Measurements from ENCODE around the gene UBA52.

The UBA52 gene

DNA sequence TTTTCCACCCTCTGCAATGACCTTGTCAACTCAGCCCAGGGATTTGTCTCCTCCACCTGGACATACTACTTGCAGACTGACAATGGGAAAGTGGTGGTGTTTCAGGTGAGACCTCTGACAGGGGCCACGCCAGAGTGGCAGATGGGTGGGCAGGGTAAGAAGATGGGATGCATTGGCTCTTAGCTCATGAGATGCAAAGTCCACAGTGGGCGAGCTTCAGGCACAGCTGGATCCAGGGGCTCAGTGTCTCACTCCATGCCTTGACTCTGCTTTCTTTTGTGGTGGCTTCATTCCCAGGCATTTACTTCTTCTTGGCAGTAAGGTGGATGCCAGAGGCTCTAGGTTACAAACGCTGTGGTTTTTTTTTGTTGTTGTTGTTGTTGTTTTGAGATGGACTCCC is 44.4 kb downstream of the UBA52 start:
- Mint-ChIP-seq H3K4me1 (ENCODE audit: low read depth) (peaks cover 15% of the 10 kb centered on the region), H3K27ac (no peak overlapping the region), H3K36me3 (ENCODE audit: low read depth) (no peaks in the 10 kb centered on the region), H3K4me3 (no peak overlapping the region), H3K27me3 (peaks cover 59% of the 10 kb centered on the region), H3K9me3 (no peaks in the 10 kb centered on the region)
- no peak for DNase-seq

DNA sequence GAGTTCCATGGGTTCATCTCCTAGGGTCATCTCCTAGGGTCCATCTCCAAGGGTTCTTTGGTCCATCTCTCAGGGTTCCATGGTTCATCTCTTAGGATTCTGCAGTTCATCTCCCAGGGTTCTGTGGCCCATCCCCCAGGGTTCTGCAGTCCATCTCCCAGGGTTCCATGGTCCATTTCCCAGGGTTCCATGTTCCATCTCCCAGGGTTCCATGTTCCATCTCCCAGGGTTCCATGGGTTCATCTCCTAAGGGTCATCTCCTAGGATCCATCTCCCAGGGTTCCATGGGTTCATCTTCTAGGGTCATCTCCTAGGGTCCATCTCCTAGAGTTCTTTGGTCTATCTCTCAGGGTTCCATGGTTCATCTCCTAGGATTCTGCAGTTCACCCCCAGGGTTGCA is 45.9 kb downstream of the UBA52 start:
- no peaks in the 10 kb centered on the region for H3K9me3 Mint-ChIP-seq
- no peak for DNase-seq
- H3K4me1 Mint-ChIP-seq (ENCODE audit: low read depth) = peaks cover 4% of the 10 kb centered on the region
- peaks cover 47% of the 10 kb centered on the region for H3K27me3 Mint-ChIP-seq
- H3K36me3 Mint-ChIP-seq (ENCODE audit: low read depth) = no peaks in the 10 kb centered on the region
- H3K27ac Mint-ChIP-seq = no peak overlapping the region
- H3K4me3 Mint-ChIP-seq = no peak overlapping the region

DNA sequence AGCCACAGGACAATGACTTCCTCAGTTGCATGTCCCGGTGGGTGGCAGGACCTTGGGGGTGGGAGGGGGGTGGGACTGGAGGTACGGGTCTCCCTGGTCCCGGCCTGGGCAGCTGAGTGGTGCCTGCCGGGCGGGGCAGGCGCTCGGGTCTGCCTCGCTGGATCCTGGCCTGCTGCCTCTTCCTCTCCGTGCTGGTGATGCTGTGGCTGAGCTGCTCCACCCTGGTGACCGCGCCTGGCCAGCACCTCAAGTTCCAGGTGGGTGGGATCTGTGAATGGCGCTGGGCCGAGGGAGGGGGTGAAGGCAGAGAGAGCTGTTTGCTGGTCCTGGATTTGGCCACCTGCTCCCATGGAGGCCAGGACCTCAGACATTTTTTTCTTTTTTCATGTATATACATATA is 46.6 kb downstream of the UBA52 start:
- peaks cover 44% of the 10 kb centered on the region for H3K27me3 Mint-ChIP-seq

DNA sequence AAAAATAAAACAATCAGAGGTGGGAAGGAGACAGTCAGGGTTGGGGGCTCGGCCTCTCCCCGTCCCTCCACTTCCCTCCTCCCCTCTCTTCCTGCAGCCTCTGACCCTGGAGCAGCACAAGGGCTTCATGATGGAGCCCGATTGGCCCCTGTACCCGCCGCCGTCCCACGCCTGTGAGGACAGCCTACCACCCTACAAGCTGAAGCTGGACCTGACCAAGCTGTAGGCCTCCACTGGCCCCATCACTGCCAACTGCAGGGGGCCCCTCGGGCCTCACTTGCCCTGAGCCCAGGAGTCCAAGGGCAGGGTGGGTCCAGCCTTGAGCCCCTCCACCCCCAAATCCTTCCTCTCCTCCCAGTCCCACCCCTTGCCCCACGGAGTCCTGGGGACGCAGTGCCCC is 48.7 kb downstream of the UBA52 start:
- H3K4me1 Mint-ChIP-seq (ENCODE audit: low read depth) = no peaks in the 10 kb centered on the region

More for the DNA sequence above, 46.6 kb downstream of the UBA52 start:
- Mint-ChIP-seq H3K4me3 (no peak overlapping the region), H3K36me3 (ENCODE audit: low read depth) (no peaks in the 10 kb centered on the region), H3K4me1 (ENCODE audit: low read depth) (peaks cover 3% of the 10 kb centered on the region), H3K27ac (no peak overlapping the region), H3K9me3 (no peaks in the 10 kb centered on the region)
- no peak for DNase-seq

DNA sequence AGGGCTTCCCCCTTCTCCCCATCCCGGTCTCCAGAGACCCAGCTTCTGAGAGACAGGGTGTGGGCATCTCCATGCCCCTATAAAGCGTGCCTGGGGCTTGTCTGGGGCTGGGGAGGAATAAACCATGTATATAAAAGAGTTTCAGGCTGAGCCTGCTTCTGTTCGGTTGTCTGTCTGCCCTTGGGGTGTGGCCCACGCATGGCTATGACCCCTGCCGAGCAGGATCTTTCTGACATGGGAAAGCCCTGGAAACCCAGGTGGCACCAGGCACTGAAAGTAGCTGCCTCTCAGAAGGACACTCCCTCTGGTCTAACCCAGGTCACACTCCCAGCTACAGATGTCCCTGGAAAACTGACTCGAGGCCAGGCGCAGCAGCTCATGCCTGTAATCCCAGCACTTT is 49.2 kb downstream of the UBA52 start:
- H3K36me3 Mint-ChIP-seq (ENCODE audit: low read depth) = no peaks in the 10 kb centered on the region
- no peak for DNase-seq
- H3K4me3 Mint-ChIP-seq = no peak overlapping the region
- no peaks in the 10 kb centered on the region for H3K9me3 Mint-ChIP-seq
- peaks cover 19% of the 10 kb centered on the region for H3K27me3 Mint-ChIP-seq
- H3K27ac Mint-ChIP-seq = no peak overlapping the region
- H3K4me1 Mint-ChIP-seq (ENCODE audit: low read depth) = no peaks in the 10 kb centered on the region

More for the DNA sequence above, 48.7 kb downstream of the UBA52 start:
- DNase-seq = no peak
- H3K9me3 Mint-ChIP-seq = no peaks in the 10 kb centered on the region
- no peak overlapping the region for H3K27ac Mint-ChIP-seq
- no peak overlapping the region for H3K4me3 Mint-ChIP-seq
- H3K27me3 Mint-ChIP-seq = peaks cover 24% of the 10 kb centered on the region
- H3K36me3 Mint-ChIP-seq (ENCODE audit: low read depth) = no peaks in the 10 kb centered on the region

DNA sequence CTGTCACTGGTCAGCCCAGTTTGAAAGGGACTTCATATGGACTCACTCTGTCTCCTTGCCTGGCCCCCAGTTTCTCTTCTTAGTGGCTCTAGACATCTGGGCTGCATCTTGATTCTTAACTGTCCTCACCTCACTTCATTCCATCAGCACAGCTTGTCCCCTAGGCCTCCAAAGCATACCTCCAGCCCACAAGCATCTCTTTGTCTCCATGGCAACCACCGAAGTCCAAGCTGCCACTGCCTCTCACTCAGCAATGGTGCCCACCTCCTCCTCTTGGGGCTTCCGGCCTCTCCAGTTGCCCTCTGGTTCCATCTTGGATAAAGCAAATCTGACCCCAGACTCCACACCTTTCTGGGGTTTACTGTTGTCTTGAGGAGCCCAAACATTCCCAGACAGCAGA is 55.2 kb downstream of the UBA52 start:
- Mint-ChIP-seq H3K27me3 (no peaks in the 10 kb centered on the region), H3K9me3 (no peaks in the 10 kb centered on the region), H3K36me3 (ENCODE audit: low read depth) (no peaks in the 10 kb centered on the region), H3K4me3 (no peak overlapping the region), H3K4me1 (ENCODE audit: low read depth) (no peaks in the 10 kb centered on the region), H3K27ac (no peak overlapping the region)
- DNase-seq = no peak
